Activated CD4-positive, alpha-beta T cell treated with anti-CD3 and anti-CD28 coated beads, Interleukin-2, Interleukin-6, amounts not matched to agents 100 ng/mL and 50 ng/mL, durations not matched to agents 16 hours and 8 hours (primary cell): ENCODE results near the gene MANF.

Experiments used
- DNase-seq: peaks from one replicate; pipeline ENCODE4 v3.0.0-alpha.2; 2020

MANF gene

GRCh38 chr3:51390246-51391074, 5.4 kb downstream of the MANF start:
- DNase-seq: no peak

- DNase-seq: peak; percentile 99
Observed at GRCh38 chr3:51391075-51391565, 6.0 kb downstream of the MANF start, which contains the start of gene RBM15B. RBM15B (plus strand) TSS chr3:51391285; CDS start chr3:51391400, 115 bp downstream.

GRCh38 chr3:51391566-51392354, 6.7 kb downstream of the MANF start:
- peak; percentile 58 for DNase-seq

GRCh38 chr3:51392355-51393133, 7.5 kb downstream of the MANF start:
- DNase-seq: no peak

- DNase-seq: no peak
Observed at GRCh38 chr3:51393134-51393495, 8.0 kb downstream of the MANF start.

GRCh38 chr3:51393564-51393963, 8.5 kb downstream of the MANF start:
- no peak for DNase-seq

- no peak for DNase-seq
Observed at GRCh38 chr3:51394541-51394940, 9.4 kb downstream of the MANF start.

GRCh38 chr3:51395493-51396213, 10.6 kb downstream of the MANF start:
- DNase-seq: no peak

- no peak for DNase-seq
Observed at GRCh38 chr3:51396401-51396800, 11.3 kb downstream of the MANF start.

GRCh38 chr3:51397392-51397791, 12.3 kb downstream of the MANF start:
- no peak for DNase-seq

GRCh38 chr3:51398595-51399310, 13.7 kb downstream of the MANF start:
- DNase-seq: no peak

GRCh38 chr3:51400166-51400565, 15.1 kb downstream of the MANF start:
- DNase-seq: no peak

GRCh38 chr3:51401735-51402134, 16.6 kb downstream of the MANF start:
- no peak for DNase-seq

GRCh38 chr3:51403675-51404074, 18.6 kb downstream of the MANF start:
- DNase-seq: no peak

- no peak for DNase-seq
Observed at GRCh38 chr3:51408021-51408420, 22.9 kb downstream of the MANF start.

- DNase-seq: no peak
Observed at GRCh38 chr3:51408813-51409212, 23.7 kb downstream of the MANF start.

GRCh38 chr3:51422211-51422610, 37.1 kb downstream of the MANF start:
- DNase-seq: no peak

- no peak for DNase-seq
Observed at GRCh38 chr3:51426921-51427320, 41.8 kb downstream of the MANF start.

- no peak for DNase-seq
Observed at GRCh38 chr3:51429138-51429537, 44.0 kb downstream of the MANF start.

GRCh38 chr3:51434110-51434509, 49.0 kb downstream of the MANF start:
- DNase-seq: no peak

- peak; percentile 68 for DNase-seq
Observed at GRCh38 chr3:51434746-51435327, 49.7 kb downstream of the MANF start.
